Memory B cell (primary cell): ENCODE measurements around the gene FRRS1.

Source experiments
- ATAC-seq: fragments of 150-1000 bp; cut with Tn5 transposase; 2 replicates; pipeline ENCODE4 v1.10.0; 2021; ENCODE audit warnings: low read depth, mild to moderate bottlenecking, moderate library complexity
- DNase-seq, 2 donors: peaks; one replicate each; pipeline ENCODE4 v3.0.0; 2022; ENCODE audit warnings: low spot score in 2 of 2
- H3K27ac Mint-ChIP-seq: one replicate; pipeline ENCODE4 v1.8.0; 2022; ENCODE audit warnings: mild to moderate bottlenecking, moderate library complexity, mixed read lengths
- H3K27me3 Mint-ChIP-seq: one replicate; pipeline ENCODE4 v1.8.0; 2022; ENCODE audit warnings: mixed read lengths
- H3K36me3 Mint-ChIP-seq: one replicate; pipeline ENCODE4 v1.8.0; 2022; ENCODE audit warnings: mild to moderate bottlenecking, mixed read lengths
- H3K4me1 Mint-ChIP-seq: one replicate; pipeline ENCODE4 v1.8.0; 2022; ENCODE audit warnings: mixed read lengths
- H3K4me3 Mint-ChIP-seq: one replicate; pipeline ENCODE4 v1.8.0; 2022; ENCODE audit warnings: mild to moderate bottlenecking, moderate library complexity, mixed read lengths
- H3K9me3 Mint-ChIP-seq: one replicate; pipeline ENCODE4 v1.8.0; 2022; ENCODE audit warnings: mixed read lengths

The FRRS1 gene

DNA sequence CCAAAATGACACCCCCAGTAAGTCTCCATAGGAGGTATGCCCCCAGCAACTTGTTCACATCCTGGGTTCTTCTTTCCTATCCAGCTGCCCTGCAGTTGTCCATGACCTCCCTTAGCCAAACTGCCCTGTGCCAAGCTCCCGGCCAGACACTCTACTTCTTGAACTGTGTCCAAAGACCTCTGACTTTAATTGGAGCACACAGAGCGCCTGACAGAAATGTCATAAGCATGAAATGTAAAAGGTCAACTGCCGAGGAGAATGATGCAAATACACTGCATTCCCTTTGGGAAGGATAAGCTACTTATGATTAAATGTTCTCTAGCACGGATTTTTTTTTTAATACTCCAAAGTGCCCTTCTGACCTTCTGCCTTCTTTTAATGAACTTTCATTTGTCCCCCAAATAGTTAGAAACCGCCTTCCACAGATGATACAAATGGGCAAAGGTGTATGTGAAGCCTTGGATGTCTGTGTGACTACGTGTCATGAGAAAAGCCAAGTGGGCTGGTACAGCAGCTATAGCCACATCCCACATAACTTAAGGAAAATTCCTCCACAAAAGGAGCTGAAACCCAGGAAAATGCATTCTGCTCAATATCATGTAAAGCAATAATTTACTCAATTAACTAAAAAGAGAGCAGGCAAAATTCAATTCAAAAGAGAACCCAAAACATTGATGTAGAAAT lies 93.8 kb downstream of the FRRS1 start:
- Mint-ChIP-seq H3K4me1 (no peaks in the 10 kb centered on the region), H3K27ac (no peak overlapping the region), H3K9me3 (no peaks in the 10 kb centered on the region), H3K36me3 (no peaks in the 10 kb centered on the region), H3K27me3 (peaks cover 11% of the 10 kb centered on the region), H3K4me3 (no peak overlapping the region)
- ATAC-seq: no peak
- DNase-seq: no peak

DNA sequence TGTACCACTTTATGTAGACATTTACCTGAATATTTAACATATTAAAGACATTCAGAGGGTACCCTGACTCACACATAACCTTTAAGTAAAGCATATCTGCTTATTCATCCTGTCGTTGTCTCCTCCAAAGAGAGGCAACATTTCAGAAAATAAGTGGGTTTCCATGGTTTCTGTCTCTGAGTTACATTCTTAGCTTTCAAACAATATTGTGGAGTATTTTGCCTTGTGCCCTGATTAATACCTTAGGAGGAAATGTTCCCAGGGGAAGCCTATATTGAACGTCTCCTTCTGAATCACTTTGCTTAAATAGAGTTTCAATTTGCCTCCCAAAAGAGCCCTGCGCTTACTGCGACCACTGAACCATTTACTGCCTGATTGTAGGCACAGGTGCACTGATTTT lies 94.4 kb downstream of the FRRS1 start:
- no peak for ATAC-seq

DNA sequence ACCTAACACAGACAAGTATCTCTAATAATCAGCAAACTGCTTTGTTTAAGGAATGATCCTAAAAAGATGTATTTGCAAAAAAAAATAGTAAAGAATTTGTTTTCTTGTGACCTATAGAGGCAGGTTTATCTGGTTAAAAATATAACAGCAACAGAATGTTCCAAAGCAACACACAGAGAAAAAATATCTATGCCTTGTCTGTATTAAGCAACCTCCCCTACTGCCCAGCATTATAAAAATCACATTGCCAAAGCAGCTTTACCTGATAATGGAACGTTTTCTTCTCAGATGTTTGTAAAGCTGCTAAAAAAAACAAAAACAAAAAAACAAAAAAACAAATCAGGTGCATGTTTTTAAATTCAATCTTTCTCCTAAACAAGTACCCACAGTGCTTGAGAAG lies 95.9 kb downstream of the FRRS1 start:
- Mint-ChIP-seq H3K27me3 (peaks cover 11% of the 10 kb centered on the region), H3K4me1 (no peaks in the 10 kb centered on the region), H3K36me3 (no peaks in the 10 kb centered on the region), H3K9me3 (no peaks in the 10 kb centered on the region), H3K4me3 (no peak overlapping the region), H3K27ac (no peak overlapping the region)
- ATAC-seq (no peak), DNase-seq (no peak)

More for the DNA sequence above, 94.4 kb downstream of the FRRS1 start:
- H3K27ac Mint-ChIP-seq: no peak overlapping the region
- H3K4me1 Mint-ChIP-seq: no peaks in the 10 kb centered on the region
- no peak overlapping the region for H3K4me3 Mint-ChIP-seq
- no peak for DNase-seq
- H3K36me3 Mint-ChIP-seq: no peaks in the 10 kb centered on the region
- peaks cover 11% of the 10 kb centered on the region for H3K27me3 Mint-ChIP-seq
- H3K9me3 Mint-ChIP-seq: no peaks in the 10 kb centered on the region

DNA sequence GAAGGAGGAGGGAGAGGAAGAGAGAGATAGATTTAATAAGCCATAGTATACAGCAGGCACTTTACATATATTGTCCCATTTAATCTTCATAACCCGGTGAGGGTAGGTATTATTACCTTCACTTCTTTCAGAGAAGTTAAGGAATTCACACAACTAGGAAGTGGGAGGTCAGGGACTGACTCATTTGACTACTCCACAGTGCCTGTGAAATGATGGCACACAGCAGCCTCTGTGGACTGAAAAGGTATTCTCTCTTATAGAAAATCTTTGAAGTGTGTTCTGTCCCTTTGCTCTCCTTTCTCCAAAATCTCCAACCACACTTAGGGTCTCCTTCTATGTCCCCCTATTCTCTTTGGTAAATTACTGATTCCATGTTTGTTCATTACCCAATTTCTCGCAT lies 96.6 kb downstream of the FRRS1 start:
- H3K4me1 Mint-ChIP-seq: no peaks in the 10 kb centered on the region
- H3K36me3 Mint-ChIP-seq: no peaks in the 10 kb centered on the region
- no peak overlapping the region for H3K4me3 Mint-ChIP-seq
- ATAC-seq: no peak
- no peak overlapping the region for H3K27ac Mint-ChIP-seq
- H3K27me3 Mint-ChIP-seq: peaks cover 11% of the 10 kb centered on the region
- DNase-seq: no peak
- H3K9me3 Mint-ChIP-seq: no peaks in the 10 kb centered on the region

DNA sequence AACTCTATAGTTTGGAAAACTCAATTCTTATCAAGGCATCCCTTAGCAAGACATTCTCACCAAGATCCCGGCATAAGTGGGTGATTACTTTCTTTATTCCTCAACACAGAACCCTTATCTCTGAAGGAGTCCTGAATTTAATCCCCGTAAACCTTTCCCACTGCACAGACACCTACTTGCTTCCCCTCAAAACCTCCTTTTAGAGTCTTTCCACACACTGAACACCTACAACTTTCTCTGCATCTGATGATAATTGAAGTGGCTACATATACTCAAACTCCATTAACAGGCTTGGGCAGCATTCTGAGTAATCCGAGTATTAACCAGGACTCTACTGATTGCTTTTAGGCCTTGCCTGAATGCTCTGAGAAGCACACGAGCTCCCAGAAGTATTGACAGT lies 97.1 kb downstream of the FRRS1 start:
- DNase-seq (no peak), ATAC-seq (no peak)
- Mint-ChIP-seq H3K27me3 (peaks cover 11% of the 10 kb centered on the region), H3K27ac (no peak overlapping the region), H3K9me3 (no peaks in the 10 kb centered on the region), H3K4me3 (no peak overlapping the region), H3K4me1 (no peaks in the 10 kb centered on the region), H3K36me3 (no peaks in the 10 kb centered on the region)

DNA sequence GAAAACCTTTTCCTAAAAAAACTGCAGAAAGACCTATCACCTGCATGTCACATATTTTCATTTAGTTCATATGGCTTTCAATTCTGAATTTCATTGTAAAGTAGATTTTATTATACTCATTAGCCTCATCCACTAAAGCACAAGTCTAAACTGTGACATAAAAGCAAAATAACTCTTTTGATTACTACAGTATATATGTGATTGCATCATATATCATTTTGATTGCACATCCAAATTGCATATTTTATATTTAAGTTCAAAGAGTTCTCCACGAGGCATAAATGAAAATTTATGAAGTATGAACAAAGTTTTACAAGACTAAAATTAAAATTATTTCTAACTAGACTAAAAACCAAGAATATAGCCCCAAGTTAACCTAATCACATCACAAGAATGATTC lies 101.2 kb downstream of the FRRS1 start:
- Mint-ChIP-seq H3K4me1 (no peaks in the 10 kb centered on the region), H3K4me3 (no peak overlapping the region), H3K9me3 (no peaks in the 10 kb centered on the region), H3K27ac (no peak overlapping the region), H3K27me3 (peaks cover 5% of the 10 kb centered on the region), H3K36me3 (no peaks in the 10 kb centered on the region)
- DNase-seq (no peak), ATAC-seq (no peak)

DNA sequence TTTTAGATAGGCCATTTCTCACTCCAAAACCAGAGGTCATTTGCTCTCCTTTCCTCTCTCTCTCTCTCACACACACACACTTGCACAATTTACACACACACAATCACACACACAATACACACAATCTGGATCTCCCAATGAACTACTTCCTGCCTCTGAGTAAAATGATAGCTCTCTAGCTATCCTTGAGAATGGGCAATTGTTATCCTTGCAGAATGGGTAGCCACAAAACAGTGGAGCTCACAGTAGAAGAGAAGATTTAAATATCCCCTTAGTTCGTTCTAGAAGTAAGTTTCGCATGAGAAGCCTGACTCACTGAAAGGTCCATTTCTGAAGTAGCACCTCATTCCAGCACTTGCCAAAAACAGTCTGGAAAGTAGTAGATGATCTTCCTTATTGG lies 102.9 kb downstream of the FRRS1 start:
- Mint-ChIP-seq H3K4me3 (no peak overlapping the region), H3K4me1 (no peaks in the 10 kb centered on the region), H3K27me3 (peaks cover 3% of the 10 kb centered on the region), H3K27ac (no peak overlapping the region), H3K9me3 (no peaks in the 10 kb centered on the region), H3K36me3 (no peaks in the 10 kb centered on the region)
- DNase-seq (no peak), ATAC-seq (no peak)

DNA sequence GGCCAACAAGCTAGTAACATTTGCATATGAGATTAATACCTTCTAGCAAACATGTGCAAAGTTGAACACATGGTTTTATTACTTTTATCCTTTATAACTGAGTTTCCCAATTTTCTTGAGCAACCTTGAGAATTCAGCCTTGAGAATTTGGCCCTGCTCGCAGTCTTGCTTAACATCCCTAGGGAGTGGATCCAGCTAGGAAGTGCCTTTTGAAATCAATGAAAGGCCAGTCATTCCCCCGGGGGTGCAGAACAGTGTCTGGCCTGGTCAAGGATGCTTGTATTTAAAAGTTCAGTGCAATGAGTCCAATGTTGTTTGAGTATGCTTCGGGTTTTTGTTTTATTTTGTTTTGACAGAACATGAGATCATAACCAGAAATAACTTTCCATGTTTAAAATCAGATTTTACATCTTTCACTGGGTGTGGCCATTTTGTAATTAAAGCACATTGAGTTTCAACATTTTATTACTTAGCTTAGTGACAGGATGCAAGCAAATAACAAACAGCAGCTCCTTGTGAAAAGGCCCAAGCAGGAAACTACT lies 103.8 kb downstream of the FRRS1 start:
- DNase-seq: no peak
- no peaks in the 10 kb centered on the region for H3K4me1 Mint-ChIP-seq
- peaks cover 3% of the 10 kb centered on the region for H3K27me3 Mint-ChIP-seq
- ATAC-seq: no peak
- H3K4me3 Mint-ChIP-seq: no peak overlapping the region
- no peaks in the 10 kb centered on the region for H3K9me3 Mint-ChIP-seq
- H3K36me3 Mint-ChIP-seq: no peaks in the 10 kb centered on the region
- no peak overlapping the region for H3K27ac Mint-ChIP-seq

DNA sequence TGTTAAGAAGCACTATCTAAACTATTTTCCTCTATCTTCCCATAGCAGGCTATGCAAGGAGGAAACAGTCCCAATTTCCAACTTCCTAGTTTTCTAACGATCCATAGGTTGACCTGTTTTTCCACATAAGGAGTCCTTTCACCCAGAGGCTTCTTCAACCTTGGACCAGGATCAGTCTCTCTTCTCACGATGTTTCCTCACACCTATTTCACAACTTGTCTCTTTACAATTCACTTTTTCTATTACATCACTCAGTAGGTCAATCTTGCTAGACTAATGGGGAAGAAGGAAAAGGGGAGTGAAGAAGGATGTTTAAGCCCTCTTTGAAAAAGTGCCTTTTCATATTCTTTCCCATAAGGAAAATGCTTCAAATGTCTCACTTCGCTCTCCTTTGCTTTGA lies 104.7 kb downstream of the FRRS1 start:
- Mint-ChIP-seq H3K9me3 (no peaks in the 10 kb centered on the region), H3K27me3 (peaks cover 3% of the 10 kb centered on the region), H3K36me3 (no peaks in the 10 kb centered on the region), H3K27ac (no peak overlapping the region), H3K4me1 (no peaks in the 10 kb centered on the region), H3K4me3 (no peak overlapping the region)
- DNase-seq: no peak
- no peak for ATAC-seq

DNA sequence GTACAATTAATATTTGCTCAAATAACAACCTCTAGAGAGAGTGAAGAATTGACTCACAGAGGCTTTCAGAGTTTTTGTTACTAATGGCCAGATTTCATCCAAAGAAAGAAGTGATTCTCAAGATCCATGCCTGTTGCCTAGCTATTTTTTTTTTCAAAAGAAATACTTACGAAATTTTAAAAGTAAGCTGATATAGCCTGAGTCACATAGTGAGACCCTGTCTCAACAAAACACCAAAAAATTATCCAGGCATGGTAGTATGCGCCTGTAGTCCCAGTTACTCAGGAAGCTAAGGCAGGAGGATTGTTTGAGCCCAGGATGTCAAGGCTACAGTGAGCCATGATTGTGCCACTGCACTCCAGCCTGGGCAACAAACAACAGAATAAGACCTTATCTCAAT lies 105.9 kb downstream of the FRRS1 start:
- ATAC-seq (no peak), DNase-seq (no peak)
- Mint-ChIP-seq H3K27me3 (peaks cover 3% of the 10 kb centered on the region), H3K4me1 (no peaks in the 10 kb centered on the region), H3K27ac (no peak overlapping the region), H3K36me3 (no peaks in the 10 kb centered on the region), H3K9me3 (no peaks in the 10 kb centered on the region), H3K4me3 (no peak overlapping the region)

DNA sequence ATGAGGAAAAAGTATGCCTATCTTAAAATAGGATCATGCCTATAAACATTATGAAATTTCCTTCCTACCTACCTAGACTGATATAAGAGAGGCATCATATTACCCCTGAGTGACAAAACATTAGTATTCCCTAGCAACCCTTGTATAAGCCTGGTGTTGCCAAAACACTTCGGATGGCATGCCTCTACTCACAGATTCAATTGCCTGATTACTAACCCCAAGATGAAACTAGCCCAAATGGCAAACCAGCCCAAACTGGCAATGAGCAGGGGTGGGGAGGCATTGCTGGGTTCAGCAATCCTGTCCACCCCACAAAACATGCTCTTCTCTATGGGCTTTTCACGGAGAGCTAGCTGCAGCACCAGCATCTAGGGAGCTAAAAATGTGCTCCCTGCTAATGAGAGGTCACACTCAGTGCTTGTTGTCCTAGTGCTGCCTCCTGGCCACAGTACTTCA lies 106.7 kb downstream of the FRRS1 start:
- H3K27ac Mint-ChIP-seq: no peak overlapping the region
- H3K4me3 Mint-ChIP-seq: no peak overlapping the region
- H3K36me3 Mint-ChIP-seq: no peaks in the 10 kb centered on the region
- peaks cover 3% of the 10 kb centered on the region for H3K27me3 Mint-ChIP-seq
- DNase-seq (no peak), ATAC-seq (no peak)
- H3K9me3 Mint-ChIP-seq: no peaks in the 10 kb centered on the region
- H3K4me1 Mint-ChIP-seq: no peaks in the 10 kb centered on the region
